ENCODE results near the gene CPO.

The CPO gene

DNA sequence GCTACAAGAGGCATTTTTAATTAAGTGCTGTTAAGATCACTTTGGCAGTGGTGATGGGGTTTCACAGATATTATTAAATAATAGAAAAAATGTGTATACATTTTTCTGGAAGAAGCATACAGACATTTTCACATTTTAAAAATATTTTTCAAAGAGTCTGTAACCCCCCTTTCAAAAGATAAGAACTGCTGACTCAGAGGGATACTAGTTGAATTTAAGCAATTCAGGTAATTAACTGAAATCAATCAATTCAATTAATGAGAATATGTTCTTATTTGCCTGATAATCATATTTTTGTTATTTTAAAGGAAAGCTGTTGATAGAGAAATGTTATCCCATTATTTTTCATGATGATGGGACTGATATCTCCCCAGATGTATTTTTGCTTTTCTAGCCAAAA, 41.1 kb downstream of the CPO start:
- H3K9me2 ChIP-seq (replicated peaks; ENCODE audit: low read depth, low read length), result no peaks in the 10 kb centered on the region
- H3K9me3 ChIP-seq (ENCODE audit: insufficient read depth, low read depth, low read length), result peaks cover 6% of the 10 kb centered on the region; the same call in 1 of the 2 replicates
- no peaks in the 10 kb centered on the region for H3K79me2 ChIP-seq (ENCODE audit: insufficient read depth, low read length)
- H3K9ac ChIP-seq (ENCODE audit: low read depth, low read length, poor library complexity, severe bottlenecking), result no peak overlapping the region
- peaks cover 22% of the 10 kb centered on the region for H3K4me1 ChIP-seq (ENCODE audit: insufficient read depth, low read length, poor library complexity, severe bottlenecking)
- no peaks in the 10 kb centered on the region for H3K36me3 ChIP-seq (ENCODE audit: insufficient read depth, low read length)
- no peak overlapping the region for H3K4me2 ChIP-seq (ENCODE audit: low read depth, low read length, poor library complexity, severe bottlenecking)
- no peak overlapping the region for H2AFZ ChIP-seq (ENCODE audit: low read length)
- no peaks in the 10 kb centered on the region for H3K27me3 ChIP-seq (ENCODE audit: insufficient read depth, low read length, poor library complexity, severe bottlenecking)
- TF ChIP-seq, protein P1, sequence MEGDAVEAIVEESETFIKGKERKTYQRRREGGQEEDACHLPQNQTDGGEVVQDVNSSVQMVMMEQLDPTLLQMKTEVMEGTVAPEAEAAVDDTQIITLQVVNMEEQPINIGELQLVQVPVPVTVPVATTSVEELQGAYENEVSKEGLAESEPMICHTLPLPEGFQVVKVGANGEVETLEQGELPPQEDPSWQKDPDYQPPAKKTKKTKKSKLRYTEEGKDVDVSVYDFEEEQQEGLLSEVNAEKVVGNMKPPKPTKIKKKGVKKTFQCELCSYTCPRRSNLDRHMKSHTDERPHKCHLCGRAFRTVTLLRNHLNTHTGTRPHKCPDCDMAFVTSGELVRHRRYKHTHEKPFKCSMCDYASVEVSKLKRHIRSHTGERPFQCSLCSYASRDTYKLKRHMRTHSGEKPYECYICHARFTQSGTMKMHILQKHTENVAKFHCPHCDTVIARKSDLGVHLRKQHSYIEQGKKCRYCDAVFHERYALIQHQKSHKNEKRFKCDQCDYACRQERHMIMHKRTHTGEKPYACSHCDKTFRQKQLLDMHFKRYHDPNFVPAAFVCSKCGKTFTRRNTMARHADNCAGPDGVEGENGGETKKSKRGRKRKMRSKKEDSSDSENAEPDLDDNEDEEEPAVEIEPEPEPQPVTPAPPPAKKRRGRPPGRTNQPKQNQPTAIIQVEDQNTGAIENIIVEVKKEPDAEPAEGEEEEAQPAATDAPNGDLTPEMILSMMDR (conservative IDR thresholded peaks at IDR 0.05; ENCODE audit: low read length), result no peak
- TF ChIP-seq EZH2phosphoT487 (IDR thresholded peaks at IDR 0.05; ENCODE audit: borderline replicate concordance), result no peak
- H4K20me1 ChIP-seq (ENCODE audit: insufficient read depth, low read length, poor library complexity, severe bottlenecking), result no peaks in the 10 kb centered on the region
- H3F3A ChIP-seq (ENCODE audit: low read depth), result no peaks in the 10 kb centered on the region
- H3K4me3 ChIP-seq (ENCODE audit: low read length, poor library complexity, severe bottlenecking), result no peak overlapping the region

DNA sequence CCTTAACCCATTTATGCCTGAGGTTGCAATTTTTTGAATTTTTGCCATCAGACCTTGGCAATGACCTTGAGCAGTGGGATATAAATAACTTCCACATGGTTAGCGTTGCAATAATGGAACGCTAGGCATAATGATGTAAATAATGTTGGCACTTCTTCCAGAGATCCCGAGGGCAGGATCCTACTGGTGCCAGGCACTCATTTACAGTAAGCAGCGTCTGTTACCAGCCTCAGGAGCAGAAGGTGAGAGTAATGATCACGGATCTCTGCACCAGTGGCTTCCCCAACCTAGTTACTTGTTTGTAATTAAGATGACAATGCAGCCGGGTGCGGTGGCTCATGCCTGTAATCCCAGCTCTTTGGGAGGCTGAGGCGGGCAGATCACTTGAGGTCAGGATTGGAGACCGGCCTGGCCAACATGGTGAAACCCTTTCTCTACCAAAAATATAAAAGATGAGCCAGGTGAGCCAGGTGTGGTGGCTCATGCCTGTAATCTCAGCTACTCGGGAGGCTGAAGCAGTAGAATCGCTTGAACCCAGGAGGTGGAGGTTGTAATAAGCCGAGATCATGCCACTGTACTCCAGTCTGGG, 41.9 kb downstream of the CPO start:
- H3K27me3 ChIP-seq (ENCODE audit: insufficient read depth, low read length, poor library complexity, severe bottlenecking), result no peaks in the 10 kb centered on the region
- H3K4me1 ChIP-seq (ENCODE audit: insufficient read depth, low read length, poor library complexity, severe bottlenecking), result peaks cover 22% of the 10 kb centered on the region
- no peaks in the 10 kb centered on the region for H3K79me2 ChIP-seq (ENCODE audit: insufficient read depth, low read length)
- H3K9me3 ChIP-seq (ENCODE audit: insufficient read depth, low read depth, low read length), result no peaks in the 10 kb centered on the region
- H3K4me3 ChIP-seq (ENCODE audit: low read length, poor library complexity, severe bottlenecking), result no peak overlapping the region
- no peak overlapping the region for H3K9ac ChIP-seq (ENCODE audit: low read depth, low read length, poor library complexity, severe bottlenecking)
- no peak overlapping the region for H2AFZ ChIP-seq (ENCODE audit: low read length)
- no peaks in the 10 kb centered on the region for H4K20me1 ChIP-seq (ENCODE audit: insufficient read depth, low read length, poor library complexity, severe bottlenecking)
- H3K9me2 ChIP-seq (replicated peaks; ENCODE audit: low read depth, low read length), result no peaks in the 10 kb centered on the region
- no peaks in the 10 kb centered on the region for H3F3A ChIP-seq (ENCODE audit: low read depth)
- H3K4me2 ChIP-seq (ENCODE audit: low read depth, low read length, poor library complexity, severe bottlenecking), result no peak overlapping the region
- no peak for TF ChIP-seq EZH2phosphoT487 (IDR thresholded peaks at IDR 0.05; ENCODE audit: borderline replicate concordance)
- H3K36me3 ChIP-seq (ENCODE audit: insufficient read depth, low read length), result no peaks in the 10 kb centered on the region

DNA sequence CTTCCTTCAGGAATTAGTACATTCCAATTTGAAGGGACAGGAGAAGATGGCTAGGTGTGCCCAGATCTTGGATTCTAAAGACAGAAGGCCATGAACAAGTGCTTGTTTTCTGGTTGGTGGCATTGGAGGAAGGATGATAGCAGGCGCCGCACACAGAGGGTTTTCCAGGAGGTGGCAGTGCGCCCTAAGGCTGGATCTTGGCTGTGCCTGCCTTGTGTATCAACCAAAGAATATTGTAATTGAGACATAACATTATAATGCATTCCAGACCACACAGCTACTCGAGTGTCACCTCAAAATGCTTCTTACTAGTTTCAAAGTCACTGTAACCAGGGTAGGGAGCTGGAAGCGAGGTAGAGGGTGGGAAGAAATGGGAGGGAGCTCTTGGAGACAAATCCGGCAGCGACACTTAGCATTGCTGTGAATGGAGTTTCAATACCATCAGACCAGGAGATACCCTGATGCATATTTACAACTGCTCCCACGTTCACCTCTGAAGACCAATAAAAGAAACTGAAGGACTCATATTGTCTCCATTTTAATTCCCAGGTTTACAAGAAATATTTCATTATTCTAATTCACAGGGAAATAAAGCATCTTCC, 42.5 kb downstream of the CPO start:
- peaks cover 22% of the 10 kb centered on the region for H3K4me1 ChIP-seq (ENCODE audit: insufficient read depth, low read length, poor library complexity, severe bottlenecking)
- H3F3A ChIP-seq (ENCODE audit: low read depth), result no peaks in the 10 kb centered on the region
- no peak overlapping the region for H2AFZ ChIP-seq (ENCODE audit: low read length)
- no peaks in the 10 kb centered on the region for H4K20me1 ChIP-seq (ENCODE audit: insufficient read depth, low read length, poor library complexity, severe bottlenecking)
- no peaks in the 10 kb centered on the region for H3K9me2 ChIP-seq (replicated peaks; ENCODE audit: low read depth, low read length)
- TF ChIP-seq EZH2phosphoT487 (IDR thresholded peaks at IDR 0.05; ENCODE audit: borderline replicate concordance), result no peak
- TF ChIP-seq, protein P1 (conservative IDR thresholded peaks at IDR 0.05; ENCODE audit: low read length), result peak; percentile 75
- H3K9me3 ChIP-seq (ENCODE audit: insufficient read depth, low read depth, low read length), result no peaks in the 10 kb centered on the region
- no peaks in the 10 kb centered on the region for H3K79me2 ChIP-seq (ENCODE audit: insufficient read depth, low read length)
- H3K9ac ChIP-seq (ENCODE audit: low read depth, low read length, poor library complexity, severe bottlenecking), result no peak overlapping the region
- no peaks in the 10 kb centered on the region for H3K36me3 ChIP-seq (ENCODE audit: insufficient read depth, low read length)
- no peak overlapping the region for H3K4me3 ChIP-seq (ENCODE audit: low read length, poor library complexity, severe bottlenecking)
- no peaks in the 10 kb centered on the region for H3K27me3 ChIP-seq (ENCODE audit: insufficient read depth, low read length, poor library complexity, severe bottlenecking)
- no peak overlapping the region for H3K4me2 ChIP-seq (ENCODE audit: low read depth, low read length, poor library complexity, severe bottlenecking)

All from Loucy (cell line).